Measurements from ENCODE around the gene SYNCRIP.

DNA sequence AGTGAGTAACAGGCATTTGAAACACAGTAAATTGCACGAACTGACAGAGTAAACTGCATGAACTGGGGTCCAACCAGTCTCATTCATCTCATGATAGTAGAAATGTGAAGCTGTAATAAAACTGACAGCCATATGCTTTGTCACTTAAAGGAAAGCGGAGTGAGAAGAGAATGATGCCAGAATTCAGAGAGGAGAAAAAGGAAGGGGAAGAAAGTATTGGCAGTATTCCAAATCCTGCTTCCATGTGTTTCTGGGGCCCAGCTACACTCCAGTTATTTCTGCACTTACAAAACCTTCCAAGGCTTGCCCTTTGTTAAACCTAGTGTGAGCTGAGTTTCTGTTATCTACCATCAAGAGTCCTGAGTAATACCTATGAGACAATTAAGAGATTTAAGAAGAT is 66.2 kb downstream of the SYNCRIP start:
- TF ChIP-seq, protein P1, sequence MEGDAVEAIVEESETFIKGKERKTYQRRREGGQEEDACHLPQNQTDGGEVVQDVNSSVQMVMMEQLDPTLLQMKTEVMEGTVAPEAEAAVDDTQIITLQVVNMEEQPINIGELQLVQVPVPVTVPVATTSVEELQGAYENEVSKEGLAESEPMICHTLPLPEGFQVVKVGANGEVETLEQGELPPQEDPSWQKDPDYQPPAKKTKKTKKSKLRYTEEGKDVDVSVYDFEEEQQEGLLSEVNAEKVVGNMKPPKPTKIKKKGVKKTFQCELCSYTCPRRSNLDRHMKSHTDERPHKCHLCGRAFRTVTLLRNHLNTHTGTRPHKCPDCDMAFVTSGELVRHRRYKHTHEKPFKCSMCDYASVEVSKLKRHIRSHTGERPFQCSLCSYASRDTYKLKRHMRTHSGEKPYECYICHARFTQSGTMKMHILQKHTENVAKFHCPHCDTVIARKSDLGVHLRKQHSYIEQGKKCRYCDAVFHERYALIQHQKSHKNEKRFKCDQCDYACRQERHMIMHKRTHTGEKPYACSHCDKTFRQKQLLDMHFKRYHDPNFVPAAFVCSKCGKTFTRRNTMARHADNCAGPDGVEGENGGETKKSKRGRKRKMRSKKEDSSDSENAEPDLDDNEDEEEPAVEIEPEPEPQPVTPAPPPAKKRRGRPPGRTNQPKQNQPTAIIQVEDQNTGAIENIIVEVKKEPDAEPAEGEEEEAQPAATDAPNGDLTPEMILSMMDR (IDR thresholded peaks at IDR 0.05), result no peak
- TF ChIP-seq POLR2A (IDR thresholded peaks at IDR 0.05), result no peak
